Vagina (tissue), 2 donors: ENCODE data around the gene PHKB.

Experiments used
- CTCF ChIP-seq, 3 experiments: fragments of 450-650 bp in 2 of 3; fragments of 200-600 bp in 1 of 3; sonication (generic) in 1 of 3; IDR thresholded peaks; one replicate each; pipeline ENCODE4 v1.5.1; 2017 to 2019; ENCODE audit warnings: antibody characterized with exemption in 3 of 3, mild to moderate bottlenecking in 2 of 3, moderate library complexity in 2 of 3
- POLR2AphosphoS5 ChIP-seq, 2 donors: sonication (generic); formaldehyde crosslinking; IDR thresholded peaks; one replicate each; pipeline ENCODE4 v1.9.0; 2017; ENCODE audit warnings: antibody characterized with exemption in 2 of 2, mild to moderate bottlenecking in 2 of 2, low read depth in 1 of 2; ENCODE audit not compliant: insufficient read depth in 1 of 2

- TF ChIP-seq CTCF (IDR thresholded peaks at IDR 0.05) (no peak), POLR2AphosphoS5 (IDR thresholded peaks at IDR 0.05; ENCODE audit: insufficient read depth in 1 of 2, low read depth in 1 of 2) (no peak)
Measured at GRCh38 chr16:47506800-47507199, 45.7 kb downstream of the PHKB start.
